Hematopoietic multipotent progenitor cell treated with erythropoietin and hydrocortisone succinate and interleukin-3 and kit ligand, for 17 days (in vitro differentiated cells): ENCODE data around the gene DHH.
A peak's percentile ranks its signal among the peaks of the same experiment; 100 is the strongest.
"Not testable (repeated sequence)": the region's sequence is repeated elsewhere in the genome, so short reads cannot be mapped to it uniquely, and the experiment has no call there.

Experiments used
- DNase-seq: peaks from one replicate; pipeline ENCODE4 v3.0.0-alpha.2; 2015; ENCODE audit warnings: low spot score

DHH gene

GRCh38 chr12:49094160-49094974, at the start of gene DHH:
Gene DHH (minus strand): TSS chr12:49094801. CDS start chr12:49094512, 289 bp downstream.
- DNase-seq, result no peak

- DNase-seq, result no peak
Observed at GRCh38 chr12:49144384-49144783, 49.8 kb upstream of the DHH start.

- DNase-seq, result no peak
Observed at GRCh38 chr12:49138999-49139398, 44.4 kb upstream of the DHH start.

GRCh38 chr12:49138587-49138986, 44.0 kb upstream of the DHH start:
- no peak for DNase-seq

- DNase-seq, result no peak
Observed at GRCh38 chr12:49137476-49137875, 42.9 kb upstream of the DHH start.

- DNase-seq, result not testable (repeated sequence)
Observed at GRCh38 chr12:49136997-49137396, 42.4 kb upstream of the DHH start.

GRCh38 chr12:49133590-49133989, 39.0 kb upstream of the DHH start:
- DNase-seq, result no peak

GRCh38 chr12:49133014-49133413, 38.4 kb upstream of the DHH start:
- DNase-seq, result no peak

GRCh38 chr12:49131894-49132461, 37.4 kb upstream of the DHH start:
- peak; percentile 32 for DNase-seq

- peak; percentile 79 for DNase-seq
Observed at GRCh38 chr12:49131051-49131893, 36.7 kb upstream of the DHH start, which contains the start of gene TUBA1B. Gene TUBA1B (minus strand): TSS chr12:49131395. CDS start chr12:49131300, 95 bp downstream.

GRCh38 chr12:49130151-49131050, 35.8 kb upstream of the DHH start:
- peak; percentile 91 for DNase-seq

- no peak for DNase-seq
Observed at GRCh38 chr12:49129332-49130150, 34.9 kb upstream of the DHH start.

- not testable (repeated sequence) for DNase-seq
Observed at GRCh38 chr12:49127971-49128370, 33.4 kb upstream of the DHH start.

- no peak for DNase-seq
Observed at GRCh38 chr12:49126852-49127763, 32.5 kb upstream of the DHH start.

GRCh38 chr12:49121047-49121696, 26.6 kb upstream of the DHH start:
- DNase-seq, result peak; percentile 32

GRCh38 chr12:49111206-49111605, 16.6 kb upstream of the DHH start:
- no peak for DNase-seq

- peak; percentile 98 for DNase-seq
Observed at GRCh38 chr12:49110464-49111155, 16.0 kb upstream of the DHH start, which contains the start of gene LMBR1L. Gene LMBR1L (minus strand): TSS chr12:49110847. CDS start chr12:49110555, 292 bp downstream.
